Uterus (tissue), 2 donors: ENCODE data around the gene SLC29A1.

Experiments
- CTCF ChIP-seq, 4 experiments: fragments of 200-600 bp in 2 of 4; fragments of 450-650 bp in 2 of 4; sonication (generic) in 2 of 4; IDR thresholded peaks; one replicate each; pipeline ENCODE4 v1.5.1; 2016 to 2019; ENCODE audit warnings: antibody characterized with exemption in 4 of 4, mild to moderate bottlenecking in 2 of 4, moderate library complexity in 1 of 4
- POLR2A ChIP-seq, 2 donors: fragments of 450-650 bp; IDR thresholded peaks; one replicate each; pipeline ENCODE4 v1.6.1; 2016; ENCODE audit warnings: antibody characterized with exemption in 2 of 2, mild to moderate bottlenecking in 1 of 2, moderate library complexity in 1 of 2

GRCh38 chr6:44228836-44229235 is 5.4 kb downstream of the SLC29A1 start:
- TF ChIP-seq CTCF (IDR thresholded peaks at IDR 0.05) = no peak
- TF ChIP-seq POLR2A (IDR thresholded peaks at IDR 0.05) = no peak
